ENCODE results near the gene CELF6. TPM values are rescaled to one million over a fixed set of nuclear protein-coding genes. Genes with fewer than 3 reads are reported as not detected.

CELF6 gene
- total RNA-seq, 1 donor from 2014 or later, result 0.86 TPM

DNA sequence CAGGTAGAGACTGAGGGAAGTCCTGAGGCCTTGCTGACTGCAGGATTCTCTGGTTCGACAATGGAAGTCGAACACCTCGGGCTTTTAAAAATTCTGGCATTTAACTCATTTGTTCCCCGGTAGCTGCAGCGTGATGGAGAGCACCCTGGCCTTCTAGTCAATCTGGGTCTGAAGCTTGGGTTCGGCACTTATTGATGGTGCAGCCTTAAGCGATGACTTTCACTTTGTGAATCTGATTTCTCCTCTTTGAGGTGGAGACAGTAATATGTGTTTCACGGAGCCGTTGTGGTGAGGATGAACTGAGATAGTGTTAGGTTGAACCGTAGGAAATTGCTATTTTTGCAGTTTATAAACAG lies 47.0 kb downstream of the CELF6 start:
- H3K4me1 Mint-ChIP-seq (ENCODE audit: unreplicated experiment), result peaks cover 28% of the 10 kb centered on the region
- TF ChIP-seq CTCF (IDR thresholded peaks at IDR 0.05), result peak; percentile 4
- no peak for DNase-seq (ENCODE audit: extremely low spot score, unreplicated experiment)
- H3K27ac Mint-ChIP-seq (ENCODE audit: unreplicated experiment), result peak overlapping the region; percentile 84
- peaks cover 9% of the 10 kb centered on the region for H3K27me3 Mint-ChIP-seq (ENCODE audit: unreplicated experiment)
- H3K36me3 Mint-ChIP-seq (ENCODE audit: unreplicated experiment), result peaks cover 3% of the 10 kb centered on the region
- H3K9me3 Mint-ChIP-seq (ENCODE audit: unreplicated experiment), result no peaks in the 10 kb centered on the region
- peak overlapping the region; percentile 78 for H3K4me3 Mint-ChIP-seq (ENCODE audit: unreplicated experiment)

GRCh38 chr15:72272213-72272996 lies 47.6 kb downstream of the CELF6 start, which contains the start of gene PARP6:
Gene PARP6, minus strand, starts transcription at chr15:72272554. Its CDS starts 5,077 bp downstream, at chr15:72267477.
- H3K27me3 Mint-ChIP-seq (ENCODE audit: unreplicated experiment), result peaks cover 9% of the 10 kb centered on the region
- TF ChIP-seq CTCF (IDR thresholded peaks at IDR 0.05), result peak; percentile 76
- peaks cover 3% of the 10 kb centered on the region for H3K36me3 Mint-ChIP-seq (ENCODE audit: unreplicated experiment)
- H3K27ac Mint-ChIP-seq (ENCODE audit: unreplicated experiment), result peak within 1 kb of the TSS; percentile 84
- DNase-seq (ENCODE audit: extremely low spot score, unreplicated experiment), result peak; percentile 100
- peaks cover 28% of the 10 kb centered on the region for H3K4me1 Mint-ChIP-seq (ENCODE audit: unreplicated experiment)
- no peaks in the 10 kb centered on the region for H3K9me3 Mint-ChIP-seq (ENCODE audit: unreplicated experiment)
- H3K4me3 Mint-ChIP-seq (ENCODE audit: unreplicated experiment), result peak within 1 kb of the TSS; percentile 88

GRCh38 chr15:72271895-72272212 lies 48.1 kb downstream of the CELF6 start:
- Mint-ChIP-seq H3K9me3 (ENCODE audit: unreplicated experiment) (no peaks in the 10 kb centered on the region), H3K36me3 (ENCODE audit: unreplicated experiment) (peaks cover 6% of the 10 kb centered on the region), H3K27ac (ENCODE audit: unreplicated experiment) (peak overlapping the region; percentile 83), H3K4me1 (ENCODE audit: unreplicated experiment) (peaks cover 28% of the 10 kb centered on the region), H3K4me3 (ENCODE audit: unreplicated experiment) (peak overlapping the region; percentile 88), H3K27me3 (ENCODE audit: unreplicated experiment) (peaks cover 9% of the 10 kb centered on the region)
- no peak for DNase-seq (ENCODE audit: extremely low spot score, unreplicated experiment)
- no peak for TF ChIP-seq CTCF (IDR thresholded peaks at IDR 0.05)

GRCh38 chr15:72271221-72271620 lies 48.7 kb downstream of the CELF6 start:
- Mint-ChIP-seq H3K27ac (ENCODE audit: unreplicated experiment) (peak overlapping the region; percentile 83), H3K36me3 (ENCODE audit: unreplicated experiment) (peaks cover 7% of the 10 kb centered on the region), H3K9me3 (ENCODE audit: unreplicated experiment) (no peaks in the 10 kb centered on the region), H3K4me3 (ENCODE audit: unreplicated experiment) (peak overlapping the region; percentile 88), H3K4me1 (ENCODE audit: unreplicated experiment) (peaks cover 28% of the 10 kb centered on the region), H3K27me3 (ENCODE audit: unreplicated experiment) (peaks cover 9% of the 10 kb centered on the region)
- TF ChIP-seq CTCF (IDR thresholded peaks at IDR 0.05), result no peak
- no peak for DNase-seq (ENCODE audit: extremely low spot score, unreplicated experiment)

DNA sequence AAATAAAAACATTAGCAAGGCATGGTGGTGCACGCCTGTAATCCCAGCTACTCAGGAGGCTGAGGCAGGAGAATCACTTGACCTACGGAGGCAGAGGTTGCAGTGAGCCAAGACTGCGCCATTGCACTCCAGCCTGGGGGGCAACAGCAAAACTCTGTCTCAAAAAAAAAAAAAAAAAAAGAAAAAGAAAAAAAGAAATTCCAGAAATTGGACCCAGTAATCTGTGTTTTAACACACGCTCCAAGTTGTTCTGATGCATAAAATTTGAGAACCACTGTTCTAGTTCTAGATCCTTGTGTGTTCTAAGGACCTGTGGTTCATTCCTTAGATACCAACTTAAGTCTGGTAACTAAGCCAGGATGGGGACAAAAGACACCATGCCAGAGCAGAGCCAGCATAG lies 50.2 kb downstream of the CELF6 start:
- Mint-ChIP-seq H3K36me3 (ENCODE audit: unreplicated experiment) (peaks cover 17% of the 10 kb centered on the region), H3K4me1 (ENCODE audit: unreplicated experiment) (peaks cover 28% of the 10 kb centered on the region), H3K9me3 (ENCODE audit: unreplicated experiment) (no peaks in the 10 kb centered on the region), H3K4me3 (ENCODE audit: unreplicated experiment) (no peak overlapping the region), H3K27ac (ENCODE audit: unreplicated experiment) (peak overlapping the region; percentile 27), H3K27me3 (ENCODE audit: unreplicated experiment) (no peaks in the 10 kb centered on the region)
- TF ChIP-seq CTCF (IDR thresholded peaks at IDR 0.05), result no peak
- no peak for DNase-seq (ENCODE audit: extremely low spot score, unreplicated experiment)

Data from osteocyte (in vitro differentiated cells).